Measurements from ENCODE around the gene MEOX1. TPM values are rescaled to one million over a fixed set of nuclear protein-coding genes. Genes with fewer than 3 reads are reported as not detected.

The MEOX1 gene
- total RNA-seq, 6 donors from 2014 or later = 0.98 to 3.0 (median 1.6) TPM; not detected in 3

GRCh38 chr17:43636426-43636825, 25.3 kb downstream of the MEOX1 start:
- WGBS, 2 donors = 78 to 83% methylated on average over 5 of the region's 5 CpGs
- Histone ChIP-seq H3K36me3 (no peaks in the 10 kb centered on the region), H3K27ac (no peak overlapping the region), H3K27me3 (no peaks in the 10 kb centered on the region), H3K4me1 (no peaks in the 10 kb centered on the region), H3K4me3 (no peak overlapping the region), H3K9me3 (no peaks in the 10 kb centered on the region)
- no peak for DNase-seq
- no peak for TF ChIP-seq EP300 (IDR thresholded peaks at IDR 0.05)
- no peak for TF ChIP-seq POLR2A (IDR thresholded peaks at IDR 0.05)
- TF ChIP-seq, protein P1, sequence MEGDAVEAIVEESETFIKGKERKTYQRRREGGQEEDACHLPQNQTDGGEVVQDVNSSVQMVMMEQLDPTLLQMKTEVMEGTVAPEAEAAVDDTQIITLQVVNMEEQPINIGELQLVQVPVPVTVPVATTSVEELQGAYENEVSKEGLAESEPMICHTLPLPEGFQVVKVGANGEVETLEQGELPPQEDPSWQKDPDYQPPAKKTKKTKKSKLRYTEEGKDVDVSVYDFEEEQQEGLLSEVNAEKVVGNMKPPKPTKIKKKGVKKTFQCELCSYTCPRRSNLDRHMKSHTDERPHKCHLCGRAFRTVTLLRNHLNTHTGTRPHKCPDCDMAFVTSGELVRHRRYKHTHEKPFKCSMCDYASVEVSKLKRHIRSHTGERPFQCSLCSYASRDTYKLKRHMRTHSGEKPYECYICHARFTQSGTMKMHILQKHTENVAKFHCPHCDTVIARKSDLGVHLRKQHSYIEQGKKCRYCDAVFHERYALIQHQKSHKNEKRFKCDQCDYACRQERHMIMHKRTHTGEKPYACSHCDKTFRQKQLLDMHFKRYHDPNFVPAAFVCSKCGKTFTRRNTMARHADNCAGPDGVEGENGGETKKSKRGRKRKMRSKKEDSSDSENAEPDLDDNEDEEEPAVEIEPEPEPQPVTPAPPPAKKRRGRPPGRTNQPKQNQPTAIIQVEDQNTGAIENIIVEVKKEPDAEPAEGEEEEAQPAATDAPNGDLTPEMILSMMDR (IDR thresholded peaks at IDR 0.05) = no peak
- TF ChIP-seq POLR2AphosphoS5 (IDR thresholded peaks at IDR 0.05) = no peak
- no peak for ATAC-seq (ENCODE audit: low FRiP score in 2 of 2)

GRCh38 chr17:43634591-43635125, 27.1 kb downstream of the MEOX1 start:
- TF ChIP-seq EP300 (IDR thresholded peaks at IDR 0.05) (no peak), POLR2A (IDR thresholded peaks at IDR 0.05) (no peak), POLR2AphosphoS5 (IDR thresholded peaks at IDR 0.05) (no peak)
- TF ChIP-seq, protein P1 (IDR thresholded peaks at IDR 0.05) = no peak
- no peaks in the 10 kb centered on the region for H3K27me3 ChIP-seq
- peak in 1 of 2 donors; percentile 89 for ATAC-seq (ENCODE audit: low FRiP score in 2 of 2)
- H3K9me3 ChIP-seq = no peaks in the 10 kb centered on the region
- no peak for DNase-seq
- H3K4me1 ChIP-seq = no peaks in the 10 kb centered on the region
- H3K36me3 ChIP-seq = no peaks in the 10 kb centered on the region
- 59 to 64% methylated on average over 12 to 13 of the region's 13 CpGs for WGBS, 2 donors
- H3K27ac ChIP-seq = no peak overlapping the region
- no peak overlapping the region for H3K4me3 ChIP-seq

DNA sequence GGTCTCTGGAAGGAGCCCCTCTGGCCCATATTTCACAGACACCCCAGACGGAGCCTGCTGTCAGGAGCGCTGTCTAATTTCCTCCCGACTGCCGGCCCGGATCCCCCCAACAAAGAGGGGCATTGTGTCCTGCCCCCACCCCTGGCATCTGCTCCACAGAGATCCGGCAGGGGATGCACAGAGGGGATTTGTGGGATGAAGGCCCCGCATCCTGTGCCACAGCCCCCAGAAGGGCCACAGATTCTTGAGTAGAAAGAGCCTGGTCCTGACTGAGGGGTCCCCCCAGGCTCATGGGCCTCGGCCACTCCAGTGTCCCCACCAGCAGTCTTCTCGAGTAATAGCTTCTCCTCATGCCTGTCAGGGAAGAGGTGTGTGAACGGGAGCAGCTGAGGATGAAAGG, 29.5 kb downstream of the MEOX1 start:
- no peak for ATAC-seq (ENCODE audit: low FRiP score in 2 of 2)
- Histone ChIP-seq H3K36me3 (no peaks in the 10 kb centered on the region), H3K9me3 (no peaks in the 10 kb centered on the region), H3K4me3 (no peak overlapping the region), H3K27me3 (no peaks in the 10 kb centered on the region), H3K27ac (no peak overlapping the region), H3K4me1 (no peaks in the 10 kb centered on the region)
- WGBS, 2 donors = 85 to 90% methylated on average over 3 to 10 of the region's 10 CpGs
- TF ChIP-seq POLR2AphosphoS5 (IDR thresholded peaks at IDR 0.05) (no peak), EP300 (IDR thresholded peaks at IDR 0.05) (no peak), POLR2A (IDR thresholded peaks at IDR 0.05) (no peak)
- TF ChIP-seq, protein P1 (IDR thresholded peaks at IDR 0.05) = no peak
- no peak for DNase-seq

GRCh38 chr17:43631429-43631828, 30.3 kb downstream of the MEOX1 start:
- DNase-seq = no peak

More at GRCh38 chr17:43631429-43631828, 30.3 kb downstream of the MEOX1 start:
- Histone ChIP-seq H3K36me3 (no peaks in the 10 kb centered on the region), H3K4me3 (no peak overlapping the region), H3K9me3 (no peaks in the 10 kb centered on the region), H3K27ac (no peak overlapping the region), H3K4me1 (no peaks in the 10 kb centered on the region), H3K27me3 (no peaks in the 10 kb centered on the region)
- 84 to 91% methylated on average over 7 of the region's 7 CpGs for WGBS, 2 donors
- ATAC-seq (ENCODE audit: low FRiP score in 2 of 2) = no peak
- TF ChIP-seq, protein P1 (IDR thresholded peaks at IDR 0.05) = no peak
- no peak for TF ChIP-seq EP300 (IDR thresholded peaks at IDR 0.05)
- no peak for TF ChIP-seq POLR2AphosphoS5 (IDR thresholded peaks at IDR 0.05)
- no peak for TF ChIP-seq POLR2A (IDR thresholded peaks at IDR 0.05)
